22Rv1 (cell line): ENCODE results near the gene RASGEF1C.

ENCODE experiments used
- ZFX ChIP-seq: fragments of 450-650 bp; IDR thresholded peaks from 2 replicates; pipeline ENCODE4 v1.6.1; 2017; ENCODE audit warnings: antibody characterized with exemption, borderline replicate concordance
- TF ChIP-seq, protein P1 (sequence below): fragments of 450-650 bp; IDR thresholded peaks from 2 replicates; pipeline ENCODE4 v1.5.1; 2017; ENCODE audit warnings: mild to moderate bottlenecking

DNA sequence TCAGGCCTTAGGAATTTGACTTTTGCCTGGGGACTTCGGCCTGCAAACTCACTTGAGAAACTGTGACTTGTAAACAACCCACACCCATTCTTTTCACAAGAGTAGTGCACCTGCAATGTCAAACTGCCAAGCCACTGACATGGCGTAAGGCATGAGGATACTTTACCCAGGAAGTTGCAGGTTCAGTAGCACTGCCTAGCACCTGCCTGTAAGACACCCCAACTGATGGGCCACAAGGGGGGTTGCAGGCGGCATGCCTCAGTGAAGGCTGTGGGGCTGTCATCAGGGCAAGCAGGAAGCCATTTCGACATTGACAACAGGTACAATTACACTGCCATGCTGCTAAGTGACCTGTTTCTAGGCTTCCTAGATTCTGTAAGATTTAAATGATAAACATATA lies 41.3 kb upstream of the RASGEF1C start:
- TF ChIP-seq, protein P1, sequence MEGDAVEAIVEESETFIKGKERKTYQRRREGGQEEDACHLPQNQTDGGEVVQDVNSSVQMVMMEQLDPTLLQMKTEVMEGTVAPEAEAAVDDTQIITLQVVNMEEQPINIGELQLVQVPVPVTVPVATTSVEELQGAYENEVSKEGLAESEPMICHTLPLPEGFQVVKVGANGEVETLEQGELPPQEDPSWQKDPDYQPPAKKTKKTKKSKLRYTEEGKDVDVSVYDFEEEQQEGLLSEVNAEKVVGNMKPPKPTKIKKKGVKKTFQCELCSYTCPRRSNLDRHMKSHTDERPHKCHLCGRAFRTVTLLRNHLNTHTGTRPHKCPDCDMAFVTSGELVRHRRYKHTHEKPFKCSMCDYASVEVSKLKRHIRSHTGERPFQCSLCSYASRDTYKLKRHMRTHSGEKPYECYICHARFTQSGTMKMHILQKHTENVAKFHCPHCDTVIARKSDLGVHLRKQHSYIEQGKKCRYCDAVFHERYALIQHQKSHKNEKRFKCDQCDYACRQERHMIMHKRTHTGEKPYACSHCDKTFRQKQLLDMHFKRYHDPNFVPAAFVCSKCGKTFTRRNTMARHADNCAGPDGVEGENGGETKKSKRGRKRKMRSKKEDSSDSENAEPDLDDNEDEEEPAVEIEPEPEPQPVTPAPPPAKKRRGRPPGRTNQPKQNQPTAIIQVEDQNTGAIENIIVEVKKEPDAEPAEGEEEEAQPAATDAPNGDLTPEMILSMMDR, result no peak
- no peak for TF ChIP-seq ZFX
